H1 (cell line): ENCODE data around the gene EGLN2. TPM values are rescaled to one million over a fixed set of nuclear protein-coding genes. Genes with fewer than 3 reads are reported as not detected.
A peak's percentile ranks its signal among the peaks of the same experiment; 100 is the strongest.

Experiments
- CTCF ChIA-PET: fragments of 300-600 bp; sonication (Branson Sonifier 250); formaldehyde crosslinking; loops from one replicate; lab custom pipeline; 2021; ENCODE audit not compliant: partially characterized antibody; lab: Charles Lee
- POLR2A ChIA-PET: fragments of 300-600 bp; sonication (Branson Sonifier 250); formaldehyde crosslinking; loops from one replicate; lab custom pipeline; 2021; ENCODE audit warnings: inconsistent platforms; ENCODE audit not compliant: partially characterized antibody; lab: Charles Lee
- DNase-seq, 2 experiments: peaks; one replicate each; pipeline versions ENCODE4 v3.0.0 to v3.0.0-alpha.2; 2010 to 2022; ENCODE audit warnings: low spot score in 2 of 2, low read depth in 1 of 2, mixed read lengths in 1 of 2
- FAIRE-seq: peaks from 2 replicates; lab custom pipeline; 2011; peaks lifted over from hg19 to GRCh38; lab: Jason Lieb, UNC
- H2AFZ ChIP-seq: 2 replicates; pipeline ENCODE4 v1.8.1; 2012; ENCODE audit warnings: low read length, inconsistent platforms
- H2AK5ac ChIP-seq: 2 replicates; pipeline ENCODE4 v1.6.1; 2013; ENCODE audit warnings: low read depth, low read length
- H2BK120ac ChIP-seq: replicated peaks from 2 replicates; pipeline ENCODE3; 2013; ENCODE audit warnings: low read depth, low read length, inconsistent platforms
- H2BK12ac ChIP-seq: 2 replicates; pipeline ENCODE4 v1.6.1; 2013; ENCODE audit warnings: low read depth, low read length
- H2BK15ac ChIP-seq: 2 replicates; pipeline ENCODE4 v1.6.1; 2013; ENCODE audit warnings: low read length
- H2BK20ac ChIP-seq: 2 replicates; pipeline ENCODE4 v1.6.1; 2013; ENCODE audit warnings: low read length
- H2BK5ac ChIP-seq: 2 replicates; pipeline ENCODE4 v1.6.1; 2013; ENCODE audit warnings: low read depth, low read length
- H3K14ac ChIP-seq: 2 replicates; pipeline ENCODE4 v1.6.1; 2013; ENCODE audit warnings: inconsistent platforms; ENCODE audit not compliant: insufficient read length
- H3K18ac ChIP-seq: 2 replicates; pipeline ENCODE4 v1.6.1; 2013; ENCODE audit warnings: low read length; ENCODE audit errors: extremely low read depth
- H3K23ac ChIP-seq: 2 replicates; pipeline ENCODE4 v1.6.1; 2013; ENCODE audit warnings: inconsistent platforms; ENCODE audit not compliant: insufficient read length
- H3K23me2 ChIP-seq: 2 replicates; pipeline ENCODE4 v1.6.1; 2013; ENCODE audit warnings: low read depth, low read length
- H3K27ac ChIP-seq: 2 replicates; pipeline ENCODE4 v1.6.1; 2011; ENCODE audit warnings: low read depth, low read length, inconsistent platforms
- H3K27me3 ChIP-seq, 4 experiments: replicated peaks in 1 of 4; 1 replicate in 1 of 4; 2 replicates in 3 of 4; pipeline versions ENCODE4 v1.6.1 to v1.8.1; 2011 to 2013; ENCODE audit warnings: low read length in 3 of 4, mild to moderate bottlenecking in 3 of 4, inconsistent platforms in 2 of 4, mixed read lengths in 2 of 4, moderate library complexity in 1 of 4; ENCODE audit not compliant: control insufficient read depth in 3 of 4, insufficient read depth in 3 of 4; ENCODE audit errors: extremely low read depth in 1 of 4
- H3K36me3 ChIP-seq, 4 experiments: 2 replicates each; pipeline versions ENCODE4 v1.6.1 to v1.8.1; 2011 to 2013; ENCODE audit warnings: mild to moderate bottlenecking in 4 of 4, low read length in 3 of 4, moderate library complexity in 2 of 4, control low read depth in 1 of 4, inconsistent platforms in 1 of 4; ENCODE audit not compliant: insufficient read depth in 4 of 4, control insufficient read depth in 2 of 4
- H3K4ac ChIP-seq: replicated peaks from 2 replicates; pipeline ENCODE3; 2013; ENCODE audit warnings: low read length, low read depth, mixed read lengths, inconsistent platforms; ENCODE audit not compliant: insufficient read length
- H3K4me1 ChIP-seq, 4 experiments: replicated peaks in 1 of 4; 1 replicate in 1 of 4; 2 replicates in 3 of 4; pipeline versions ENCODE4 v1.6.1 to v1.8.1; 2011 to 2013; ENCODE audit warnings: low read length in 3 of 4, inconsistent platforms in 2 of 4, mixed read lengths in 1 of 4; ENCODE audit not compliant: insufficient read depth in 4 of 4, control insufficient read depth in 3 of 4
- H3K4me2 ChIP-seq, 2 experiments: 2 replicates each; pipeline versions ENCODE4 v1.6.1 to v1.8.1; 2011 to 2013; ENCODE audit warnings: low read depth in 2 of 2, low read length in 2 of 2, control low read depth in 1 of 2, inconsistent platforms in 1 of 2, mild to moderate bottlenecking in 1 of 2; ENCODE audit not compliant: insufficient read depth in 1 of 2
- H3K4me3 ChIP-seq, 4 experiments: fragments of 200-600, 300-600 bp in 1 of 4; sonication (generic), shearing (Covaris generic), sonication (Bioruptor Twin) in 1 of 4; 2 replicates each; pipeline versions ENCODE4 v1.5.1 to v1.8.1; 2011 to 2016; ENCODE audit warnings: low read length in 4 of 4, low read depth in 3 of 4, control low read depth in 2 of 4, inconsistent platforms in 2 of 4, mild to moderate bottlenecking in 2 of 4, mixed read lengths in 1 of 4, moderate library complexity in 1 of 4; ENCODE audit not compliant: insufficient read depth in 2 of 4; ENCODE audit errors: extremely low read depth in 1 of 4
- H3K56ac ChIP-seq: replicated peaks from 2 replicates; pipeline ENCODE3; 2013; ENCODE audit warnings: low read depth, mild to moderate bottlenecking, mixed read lengths, low read length, inconsistent platforms; ENCODE audit not compliant: insufficient read length
- H3K79me1 ChIP-seq: 2 replicates; pipeline ENCODE4 v1.6.1; 2013; ENCODE audit warnings: low read depth, low read length, control low read depth
- H3K79me2 ChIP-seq, 2 experiments: 2 replicates each; pipeline versions ENCODE4 v1.6.1 to v1.8.1; 2012 to 2013; ENCODE audit warnings: low read length in 2 of 2, mild to moderate bottlenecking in 2 of 2, inconsistent platforms in 1 of 2; ENCODE audit not compliant: insufficient read depth in 2 of 2, control insufficient read depth in 1 of 2
- H3K9ac ChIP-seq, 4 experiments: replicated peaks in 1 of 4; 1 replicate in 1 of 4; 2 replicates in 3 of 4; pipeline versions ENCODE4 v1.6.1 to v1.8.1; 2011 to 2013; ENCODE audit warnings: low read depth in 3 of 4, low read length in 3 of 4, control low read depth in 2 of 4, mild to moderate bottlenecking in 2 of 4, moderate library complexity in 2 of 4, inconsistent platforms in 1 of 4; ENCODE audit errors: extremely low read depth in 1 of 4
- H3K9me3 ChIP-seq, 2 experiments: 2 replicates each; pipeline versions ENCODE4 v1.6.1 to v1.8.1; 2012 to 2013; ENCODE audit warnings: mild to moderate bottlenecking in 2 of 2, moderate library complexity in 2 of 2, control low read depth in 1 of 2, inconsistent platforms in 1 of 2, low read depth in 1 of 2, low read length in 1 of 2, mixed read lengths in 1 of 2; ENCODE audit not compliant: insufficient read depth in 2 of 2
- H4K20me1 ChIP-seq, 2 experiments: replicated peaks in 1 of 2; 2 replicates each; pipeline versions ENCODE3 to v1.8.1; 2011 to 2013; ENCODE audit warnings: inconsistent platforms in 2 of 2, low read length in 2 of 2, mild to moderate bottlenecking in 1 of 2; ENCODE audit not compliant: insufficient read depth in 2 of 2, control insufficient read depth in 1 of 2
- H4K5ac ChIP-seq: 2 replicates; pipeline ENCODE4 v1.6.1; 2013; ENCODE audit warnings: low read length, low read depth, mixed read lengths, inconsistent platforms; ENCODE audit not compliant: insufficient read length
- H4K8ac ChIP-seq: 2 replicates; pipeline ENCODE4 v1.8.0; 2013; ENCODE audit warnings: mild to moderate bottlenecking, moderate library complexity, low read length, inconsistent platforms; ENCODE audit not compliant: insufficient read depth; ENCODE audit errors: extremely low read depth
- H4K91ac ChIP-seq: replicated peaks from 2 replicates; pipeline ENCODE3; 2013; ENCODE audit warnings: low read length, mixed read lengths, inconsistent platforms; ENCODE audit not compliant: insufficient read length
- EZH2 ChIP-seq: fragments of 200-600 bp; sonication (generic); IDR thresholded peaks from 2 replicates; pipeline ENCODE4 v1.7.1; 2012; ENCODE audit warnings: low read depth, mild to moderate bottlenecking, moderate library complexity, low read length, inconsistent platforms; ENCODE audit not compliant: severe bottlenecking
- RFX5 ChIP-seq: IDR thresholded peaks from 2 replicates; pipeline ENCODE4 v1.6.1; 2011; ENCODE audit warnings: low read depth, low read length, improper control_type of control experiment, borderline replicate concordance
- SP1 ChIP-seq: IDR thresholded peaks from 2 replicates; pipeline ENCODE4 v1.6.1; 2011; ENCODE audit warnings: low read depth, low read length
- SUZ12 ChIP-seq: fragments of 200-600 bp; sonication (generic); IDR thresholded peaks from 2 replicates; pipeline ENCODE4 v1.6.1; 2012; ENCODE audit warnings: mild to moderate bottlenecking, inconsistent platforms, low read length, moderate library complexity, mixed read lengths
- WGBS, 2 experiments: shearing (Covaris generic) in 1 of 2; methylation state at CpG; one replicate each; pipeline versions ENCODE4 v1.1.6 to v1.1.7; 2013 to 2015; ENCODE audit warnings: low lambda C conversion rate in 2 of 2, mixed read lengths in 2 of 2, inconsistent platforms in 1 of 2, low coverage in 1 of 2, missing lambda C conversion rate in 1 of 2; ENCODE audit not compliant: insufficient replicate concordance in 2 of 2, insufficient coverage in 1 of 2, insufficient read length in 1 of 2; ENCODE audit errors: extremely low coverage in 1 of 2, missing lambda C conversion rate in 1 of 2; 5-methylcytosine and 5-hydroxymethylcytosine counted together
- polyA plus RNA-seq, 7 experiments: library from polyadenylated mRNA; depleted of rRNA in 3 of 7; stranded (reverse) in 5 of 7; unstranded in 2 of 7; fragments of >200 nt in 5 of 7; fragments of 200-250 nt in 2 of 7; gene quantifications; 1 replicate in 5 of 7; 2 replicates in 1 of 7; 4 replicates in 1 of 7; pipeline versions ENCODE4 v1.2.1 to v1.2.3, GENCODE V29; 2011 to 2013; ENCODE audit warnings: missing spikeins in 2 of 7, mixed read lengths in 2 of 7
- total RNA-seq: library from RNA; stranded (reverse); fragmentation: NEBNext Ultra II Directional; extraction: Animal tissue kit (Norgen Biotek cat#: 25700); gene quantifications from 2 replicates; pipeline ENCODE4 v1.2.1, GENCODE V29; 2021

EGLN2 gene
- total and polyA plus RNA-seq, 2 of the 8 experiments (the other 6 are each of a cell fraction or from before 2014, with no cell fraction given) = 86.9 to 103 TPM

DNA sequence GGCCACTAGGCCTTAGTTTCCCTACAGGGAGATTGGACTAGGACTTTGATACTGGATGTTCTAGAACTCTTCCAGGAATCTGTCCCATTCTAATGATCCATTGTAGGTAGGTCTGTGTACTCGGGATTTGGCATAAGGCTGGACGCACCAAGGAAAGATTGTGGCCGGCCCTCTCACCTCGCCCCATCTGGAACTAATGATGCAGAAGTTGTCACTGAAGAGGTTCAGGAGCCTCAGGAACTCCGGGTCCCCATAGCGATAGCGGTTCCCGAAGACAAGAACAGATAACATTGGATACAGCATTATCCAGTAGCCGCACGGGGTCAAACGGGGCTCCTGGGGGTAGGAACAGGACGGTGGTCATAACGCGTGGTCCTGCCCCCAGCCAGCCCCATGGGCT is 11.2 kb downstream of the EGLN2 start:
- WGBS, 2 experiments = 59% methylated on average over 12 of the region's 14 CpGs; no CpG with 5 or more reads in 1 of the 2 experiments
- Histone ChIP-seq H3K9me3 (no peaks in the 10 kb centered on the region), H2AFZ (no peak overlapping the region), H4K8ac (no peak overlapping the region), H2BK5ac (no peak overlapping the region), H4K20me1 (peaks cover 24 to 30% of the 10 kb centered on the region in 2 experiments), H3K23me2 (peaks cover 12% of the 10 kb centered on the region; the same call in 1 of the 2 replicates), H3K36me3 (peaks cover 3 to 21% (median 13%) of the 10 kb centered on the region in 4 experiments; a peak in 6 of 8 replicates), H3K27me3 (peaks cover 0 to 3% (median 0%) of the 10 kb centered on the region in 4 experiments; a peak in 2 of 7 replicates), H3K4ac (no peak overlapping the region), H3K23ac (no peak overlapping the region), H2BK12ac (no peak overlapping the region), H3K14ac (no peak overlapping the region), H3K18ac (no peak overlapping the region), H3K4me2 (peak overlapping the region; percentile 71 to 94), H3K56ac (no peak overlapping the region), H3K9ac (no peak overlapping the region), H3K79me1 (peaks cover 6% of the 10 kb centered on the region; the same call in 1 of the 2 replicates), H2AK5ac (no peak overlapping the region), H2BK15ac (no peak overlapping the region), H4K91ac (no peak overlapping the region), H4K5ac (no peak overlapping the region), H2BK20ac (no peak overlapping the region), H3K27ac (no peak overlapping the region), H3K4me3 (peak overlapping the region; percentile 34 to 65 (median 46)), H3K4me1 (peaks cover 6 to 32% (median 15%) of the 10 kb centered on the region in 4 experiments), H2BK120ac (no peak overlapping the region), H3K79me2 (peaks cover 0 to 22% of the 10 kb centered on the region in 2 experiments; a peak in 2 of 4 replicates)
- ChIA-PET CTCF (interaction anchor here (0.9 to 1.4 kb wide), 2 partner anchors 10 to 147 kb away, joined by 4 read pairs; no protein-coding TSS in a partner anchor), POLR2A (interaction anchor here (0.9 to 15.5 kb wide), 4 partner anchors 10 to 66 kb away, joined by 4 to 218 read pairs (median 4); partner anchors contain the start of genes ACTMAP, MIA and RAB4B)
- no peak for TF ChIP-seq EZH2
- no peak for TF ChIP-seq SP1
- TF ChIP-seq SUZ12 = no peak
- no peak for TF ChIP-seq RFX5
- FAIRE-seq = no peak
- no peak for DNase-seq
